Stimulated activated CD8-positive, alpha-beta memory T cell treated with anti-CD3 and anti-CD28 coated beads, Interleukin-2, amount 100 ng/mL, for 48 hours (primary cell): Measurements from ENCODE around the gene RCN1.
"Not testable (repeated sequence)": the region's sequence is repeated elsewhere in the genome, so short reads cannot be mapped to it uniquely, and the experiment has no call there.

Experiments used
- DNase-seq, 2 donors: peaks; one replicate each; pipeline ENCODE4 v3.0.0-alpha.2; 2020; ENCODE audit warnings: low read depth in 2 of 2

RCN1 gene

DNA sequence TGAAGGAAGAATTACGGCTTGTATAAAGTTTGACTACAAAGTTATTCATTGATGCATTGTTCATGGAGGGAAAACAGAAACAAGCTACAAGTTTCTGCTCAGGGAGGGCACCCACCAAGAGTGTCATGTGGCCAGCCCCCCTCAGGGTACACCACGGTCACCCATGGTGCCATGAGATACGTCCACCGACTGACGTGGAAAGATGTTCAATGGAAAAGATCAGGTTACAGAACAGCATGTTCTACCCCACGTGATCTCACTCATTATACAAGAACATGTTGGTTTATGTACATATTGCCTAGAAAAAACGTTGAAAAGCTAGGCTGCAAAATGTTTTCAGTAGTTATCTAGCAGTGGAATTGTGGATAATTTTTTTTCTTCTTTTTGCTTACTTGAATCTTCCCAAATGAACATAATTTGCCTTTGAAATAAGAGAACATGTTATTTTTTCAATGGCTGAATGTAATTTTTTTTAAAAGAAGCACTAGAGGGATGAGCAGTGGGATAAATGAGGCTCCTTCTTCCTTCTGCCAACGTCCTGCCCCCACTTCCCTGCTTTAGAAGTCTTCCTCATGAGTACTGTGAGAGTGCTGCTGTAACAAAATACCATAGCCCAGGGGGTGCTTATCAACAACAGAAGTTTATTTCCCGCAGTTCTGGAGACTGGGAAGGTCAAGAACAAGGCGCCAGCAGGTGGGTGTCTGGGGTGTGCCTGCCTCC is 22.5 kb downstream of the RCN1 start:
- DNase-seq, result no peak

DNA sequence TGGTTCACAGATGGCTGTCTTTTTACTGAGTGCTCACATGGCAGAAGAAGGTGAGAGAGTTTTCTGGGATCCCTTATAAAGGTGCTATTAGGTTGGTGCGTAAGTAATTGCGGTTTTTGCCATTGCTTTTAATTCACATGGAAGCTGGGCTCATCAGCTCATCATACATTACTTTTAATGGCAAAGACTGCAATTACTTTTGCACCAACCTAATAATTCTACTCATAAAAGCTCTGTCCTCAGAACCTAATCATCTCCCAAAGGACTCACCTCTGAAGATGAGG is 23.0 kb downstream of the RCN1 start:
- no peak for DNase-seq

DNA sequence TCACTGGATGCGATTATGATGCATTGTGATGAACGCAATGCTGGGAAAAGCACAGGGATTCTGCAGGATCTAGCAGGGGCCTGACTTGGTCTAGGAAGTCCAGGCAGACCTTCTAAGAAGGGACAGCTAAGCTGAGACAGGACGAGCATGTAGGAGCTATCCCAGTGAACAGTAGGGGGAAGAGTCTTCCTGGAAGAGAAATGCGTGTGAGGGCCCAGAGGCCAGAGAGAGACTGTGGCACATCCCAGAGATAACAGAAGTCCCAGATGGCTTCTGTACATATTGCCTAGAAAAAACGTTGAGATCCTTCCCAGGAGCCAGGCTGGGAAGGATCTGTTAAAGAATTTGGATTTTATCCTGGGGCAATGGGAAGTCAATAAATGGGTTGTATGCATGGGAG is 24.6 kb downstream of the RCN1 start:
- DNase-seq, result no peak

DNA sequence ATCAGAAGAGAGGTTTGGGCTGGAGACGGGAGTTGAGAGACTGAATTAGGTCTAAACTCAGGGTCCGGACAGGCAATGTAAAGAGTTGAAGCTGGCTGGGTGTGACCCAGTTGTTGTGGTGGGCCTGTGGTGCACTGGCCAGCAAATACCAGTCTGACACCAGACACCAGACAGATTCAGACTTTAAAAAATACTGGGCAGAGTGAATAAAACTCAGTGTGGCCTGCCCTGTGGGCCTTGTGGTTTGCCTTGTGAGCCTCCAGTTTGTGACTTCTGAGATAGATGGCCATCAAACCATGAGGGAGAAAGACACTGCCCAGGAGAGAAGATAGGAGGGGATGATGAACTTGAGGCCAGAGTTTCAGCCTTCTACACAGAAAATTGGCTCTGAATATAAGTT is 25.8 kb downstream of the RCN1 start:
- DNase-seq, result no peak

DNA sequence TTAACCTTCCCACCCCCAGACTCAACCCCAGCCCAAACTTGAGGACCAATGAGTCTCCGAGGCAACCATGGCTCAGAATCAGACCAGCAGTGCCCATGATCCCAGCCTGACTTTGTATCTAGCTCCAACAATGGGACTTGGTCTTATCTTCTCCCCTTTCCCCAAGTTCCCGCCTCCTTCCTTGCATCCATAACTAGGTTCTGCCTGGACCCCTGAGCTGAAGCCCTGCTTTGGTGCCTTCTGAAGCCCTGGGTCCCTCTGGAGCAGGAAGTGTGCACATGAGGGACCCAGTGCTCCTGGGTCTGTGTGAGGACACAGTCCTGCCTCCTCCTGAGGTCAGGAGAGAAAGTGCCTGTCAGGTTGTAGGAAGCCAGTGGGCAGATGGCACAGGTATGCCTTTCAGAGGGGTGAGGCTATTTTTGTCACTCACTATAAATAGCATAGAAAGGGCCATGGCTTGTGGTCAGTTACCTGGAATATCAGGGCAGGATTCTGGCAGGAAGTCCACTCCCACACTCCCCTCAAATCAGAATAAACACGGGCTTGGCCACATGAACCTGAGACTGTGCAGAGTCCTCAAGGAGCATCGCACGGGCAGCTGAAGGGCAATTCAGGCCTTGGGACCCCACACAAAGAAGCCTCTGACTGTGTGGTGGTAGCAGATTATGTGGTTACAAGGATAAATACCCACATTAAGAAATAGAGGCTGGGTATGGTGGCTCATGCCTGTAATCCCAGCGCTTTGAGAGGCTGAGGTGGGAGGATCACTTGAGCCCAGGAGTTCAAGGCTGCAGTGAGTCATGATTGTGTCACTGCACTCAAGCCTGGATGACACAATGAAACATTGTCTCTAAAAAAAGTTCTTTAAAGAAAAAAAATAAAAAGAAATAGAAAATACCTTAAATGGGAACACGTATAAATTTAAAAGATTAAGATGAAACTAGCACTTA is 27.4 kb downstream of the RCN1 start:
- no peak for DNase-seq

DNA sequence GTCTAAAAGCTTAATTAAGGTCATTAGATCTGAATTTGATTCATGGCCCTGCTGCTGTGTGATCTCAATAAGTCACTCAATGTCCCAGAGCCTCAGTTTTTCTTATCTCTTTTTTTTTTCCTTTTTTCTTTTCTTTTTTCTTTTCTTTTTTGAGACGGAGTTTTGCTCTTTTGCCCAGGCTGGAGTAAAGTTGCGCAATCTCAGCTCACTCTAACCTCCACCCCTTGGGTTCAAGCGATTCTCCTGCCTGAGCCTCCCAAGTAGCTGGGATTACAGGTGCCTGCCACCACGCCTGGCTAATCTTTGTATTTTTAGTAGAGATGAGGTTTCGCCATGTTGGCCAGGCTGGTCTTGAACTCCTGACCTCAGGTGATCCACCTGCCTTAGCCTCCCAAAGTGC is 28.3 kb downstream of the RCN1 start:
- DNase-seq, result not testable (repeated sequence)

DNA sequence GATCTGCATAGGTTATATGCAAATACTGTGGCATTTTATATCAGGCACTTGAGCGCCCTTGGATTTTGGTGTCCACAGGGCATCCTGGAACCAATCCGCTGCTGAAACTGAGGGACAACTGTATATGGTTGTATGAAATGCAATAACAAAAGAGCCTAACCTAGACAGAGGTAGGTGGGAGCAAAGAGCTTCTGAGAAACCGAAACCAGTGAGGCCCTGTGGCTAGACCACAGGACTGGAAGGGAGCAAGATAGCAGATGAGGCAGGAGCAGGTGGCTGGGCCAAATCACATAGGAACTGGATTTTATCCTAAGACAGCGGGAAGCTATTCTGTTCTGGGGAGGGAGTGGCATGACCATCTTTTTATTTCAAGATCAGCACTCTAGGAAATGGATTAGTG is 30.1 kb downstream of the RCN1 start:
- no peak for DNase-seq

DNA sequence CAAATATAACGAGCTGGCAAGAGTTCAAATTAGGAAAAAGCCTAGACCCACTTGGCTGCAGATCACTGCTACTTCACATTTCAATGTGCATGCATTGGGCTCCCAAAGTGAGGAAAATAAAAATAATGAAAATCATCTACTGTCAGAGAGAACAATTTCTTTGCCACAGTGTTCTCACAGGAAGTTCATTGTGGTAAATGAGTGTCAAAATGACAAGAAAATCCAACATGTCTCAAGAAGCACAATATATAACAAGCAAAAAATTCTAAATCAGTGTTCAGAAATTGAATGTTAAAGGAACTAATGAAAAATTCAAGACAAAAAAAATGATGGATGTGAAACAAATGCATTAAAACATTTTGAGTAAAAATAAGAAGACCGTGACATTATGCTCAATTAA is 31.3 kb downstream of the RCN1 start:
- DNase-seq, result no peak

DNA sequence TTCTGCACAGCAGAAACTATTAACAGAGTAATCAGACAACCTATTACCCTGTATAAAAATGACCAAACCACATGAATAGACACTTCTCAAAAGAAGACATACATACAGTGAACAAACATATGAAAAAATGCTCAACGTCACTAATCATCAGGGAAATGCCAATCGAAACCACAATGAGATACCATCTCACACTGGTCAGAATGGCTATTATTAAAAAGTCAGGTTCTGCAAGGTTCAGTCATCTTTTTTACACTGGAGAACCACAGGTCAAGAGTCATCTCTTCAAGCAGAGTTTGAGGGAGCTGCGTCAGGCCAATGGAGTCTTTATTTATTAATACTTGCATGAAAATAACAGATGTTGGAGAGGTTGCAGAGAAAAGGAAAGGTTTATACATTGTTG is 40.4 kb downstream of the RCN1 start:
- DNase-seq, result no peak

DNA sequence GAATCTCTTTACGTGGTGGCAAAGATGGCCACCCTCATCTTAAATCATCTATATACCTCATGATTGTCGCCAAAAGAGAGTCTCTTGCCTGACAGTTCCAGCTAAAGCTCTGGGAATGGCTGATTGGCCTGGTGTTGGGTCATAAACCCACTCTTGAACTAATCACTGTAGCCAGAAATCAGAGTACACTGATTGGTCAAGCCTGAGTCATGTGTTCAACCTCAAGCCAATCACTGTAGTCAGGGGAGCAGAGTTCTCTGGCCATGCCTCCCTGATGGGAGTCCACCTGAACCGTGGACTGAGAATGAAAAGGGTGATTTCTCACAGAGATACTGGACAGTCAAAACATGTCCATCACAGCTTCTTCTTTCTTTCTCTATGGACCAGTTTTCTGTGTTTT is 45.8 kb downstream of the RCN1 start:
- DNase-seq, result no peak

DNA sequence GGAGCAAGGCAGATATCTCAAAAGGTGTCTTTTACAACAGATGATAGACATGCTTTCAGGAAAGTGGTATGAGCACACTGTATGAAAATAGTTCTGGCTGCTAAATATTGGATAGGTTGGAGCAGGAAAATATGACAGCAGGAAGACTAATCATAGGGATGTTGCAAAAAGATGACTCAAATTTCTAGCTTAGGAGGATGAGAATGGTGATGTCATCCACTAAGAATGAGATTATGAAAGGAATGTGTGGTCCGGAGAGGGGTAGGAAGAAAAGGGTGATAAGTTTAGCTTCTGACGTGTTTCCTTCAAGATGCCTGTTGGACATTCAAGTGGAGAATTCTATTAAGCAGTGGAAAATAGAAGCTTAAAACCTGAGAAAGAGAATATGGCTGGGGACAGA is 46.4 kb downstream of the RCN1 start:
- DNase-seq, result no peak

DNA sequence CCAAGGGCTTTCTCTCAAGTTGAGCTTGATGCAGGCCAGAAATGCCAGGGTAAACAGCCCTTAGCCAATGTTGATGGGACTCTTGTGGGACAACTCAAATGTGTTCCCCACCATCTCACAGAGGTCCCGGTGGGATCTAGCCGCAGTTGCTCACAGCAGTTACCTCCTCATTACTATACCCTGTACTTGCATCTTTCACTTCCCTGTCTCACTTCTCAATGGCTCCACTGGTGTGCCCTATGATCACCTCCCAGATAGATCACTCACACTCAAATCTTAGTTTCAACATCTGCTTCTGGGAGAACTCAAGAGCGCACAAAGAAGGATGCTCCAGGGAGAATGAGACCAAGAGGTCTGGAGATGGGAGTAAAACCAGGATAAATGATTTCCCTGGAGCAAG is 47.0 kb downstream of the RCN1 start:
- DNase-seq, result no peak

DNA sequence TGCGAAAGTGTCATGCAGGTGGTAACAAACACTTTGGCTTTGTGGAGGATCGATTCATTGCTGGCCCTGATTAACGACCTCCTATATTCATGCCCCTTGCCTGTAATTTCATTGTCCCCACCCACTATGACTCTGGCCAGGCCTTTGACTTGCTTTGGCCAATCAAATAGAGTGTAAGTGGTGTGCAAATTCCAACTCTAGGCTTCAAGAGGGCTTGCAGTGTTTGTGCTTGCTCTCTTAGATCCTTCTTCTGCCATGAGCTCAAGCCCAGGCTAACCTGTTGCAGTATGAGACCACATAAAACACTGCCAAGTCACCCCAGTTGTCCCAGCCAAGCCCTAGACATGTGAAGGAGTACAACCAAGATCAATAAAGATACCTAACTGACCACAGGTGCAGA is 48.0 kb downstream of the RCN1 start:
- DNase-seq, result no peak

DNA sequence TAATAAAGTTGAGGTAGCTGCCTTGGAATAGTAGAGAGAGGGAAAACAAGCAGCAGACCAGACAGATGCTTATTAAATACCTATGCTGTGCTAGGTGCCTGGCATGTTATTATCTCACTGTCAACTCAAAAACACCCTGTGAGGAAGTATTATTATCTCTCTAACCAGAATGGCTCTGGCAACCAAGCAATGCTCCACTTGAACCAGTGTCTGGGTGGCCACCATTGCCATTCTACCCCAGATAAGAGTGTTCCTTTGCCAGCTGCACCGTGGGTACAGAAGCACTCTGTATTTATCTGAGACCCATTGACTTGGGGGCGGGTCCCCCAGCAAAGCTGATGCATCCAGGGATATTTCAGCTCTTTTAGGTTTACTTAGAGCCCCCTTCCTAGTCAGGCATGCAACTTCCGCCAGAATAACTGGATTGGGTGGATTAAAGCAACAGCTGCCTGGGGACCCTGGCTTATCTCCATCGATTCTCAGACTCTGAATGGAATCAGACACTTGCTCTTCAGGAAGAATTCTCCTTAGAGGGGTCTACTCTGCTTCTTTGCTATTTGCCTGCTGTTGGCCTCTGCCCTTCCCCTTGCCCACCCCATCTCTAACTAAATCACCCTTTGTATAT is 49.1 kb downstream of the RCN1 start:
- no peak for DNase-seq

DNA sequence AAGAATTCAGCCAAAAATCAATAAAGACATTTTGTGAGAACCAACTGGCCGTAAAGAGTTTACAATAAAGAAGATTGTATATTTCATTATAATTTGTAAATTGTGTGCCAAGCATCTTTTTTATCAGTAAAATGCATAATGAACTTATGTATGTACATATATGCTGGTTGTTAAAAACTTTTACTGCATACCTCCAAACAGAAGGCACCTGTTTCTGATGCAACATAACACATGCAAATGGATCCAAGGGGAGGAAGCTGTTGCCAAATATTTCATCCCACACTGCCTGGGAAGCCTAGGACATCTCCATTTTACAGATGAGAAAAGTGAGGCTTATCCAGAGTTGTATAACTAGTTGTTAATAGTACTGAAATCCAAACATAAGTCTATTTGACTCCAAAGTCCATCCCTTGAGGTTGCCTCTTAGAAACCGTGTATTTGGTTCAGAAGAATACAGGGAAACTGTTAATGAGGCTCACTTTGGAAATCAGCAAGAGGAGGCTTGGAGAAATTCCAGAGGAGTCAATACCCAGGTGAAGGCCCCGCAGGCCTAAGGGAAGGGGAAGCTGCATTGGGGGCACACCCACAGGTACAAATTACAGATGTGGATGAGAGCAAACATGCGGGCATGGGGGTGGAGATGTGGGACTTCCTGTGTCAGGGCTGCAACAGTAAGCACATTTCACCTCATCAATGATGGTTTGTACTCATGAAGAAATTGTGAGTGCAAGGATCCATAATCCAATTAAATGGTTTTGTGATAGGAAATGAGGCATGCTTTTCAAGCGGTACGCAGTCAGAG is 51.1 kb downstream of the RCN1 start:
- no peak for DNase-seq

DNA sequence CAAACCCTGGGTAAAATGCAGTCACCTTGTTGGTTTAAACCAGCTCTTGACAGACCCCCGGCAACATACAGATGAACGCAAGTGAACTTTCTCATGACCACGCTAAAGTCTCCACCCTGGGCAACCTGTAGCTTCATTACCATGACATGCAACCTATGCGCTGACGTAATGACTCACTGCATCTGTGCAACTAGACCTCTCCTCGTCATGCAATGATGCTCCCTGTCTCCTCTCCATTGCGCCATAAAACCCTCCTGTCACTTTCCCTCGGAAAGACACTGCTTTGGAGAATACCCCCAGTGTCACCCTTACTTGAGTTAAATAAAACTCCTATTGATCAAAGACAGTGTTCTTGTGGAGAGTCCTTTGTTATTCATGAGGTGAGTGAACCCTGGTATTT is 52.5 kb downstream of the RCN1 start:
- DNase-seq, result no peak

DNA sequence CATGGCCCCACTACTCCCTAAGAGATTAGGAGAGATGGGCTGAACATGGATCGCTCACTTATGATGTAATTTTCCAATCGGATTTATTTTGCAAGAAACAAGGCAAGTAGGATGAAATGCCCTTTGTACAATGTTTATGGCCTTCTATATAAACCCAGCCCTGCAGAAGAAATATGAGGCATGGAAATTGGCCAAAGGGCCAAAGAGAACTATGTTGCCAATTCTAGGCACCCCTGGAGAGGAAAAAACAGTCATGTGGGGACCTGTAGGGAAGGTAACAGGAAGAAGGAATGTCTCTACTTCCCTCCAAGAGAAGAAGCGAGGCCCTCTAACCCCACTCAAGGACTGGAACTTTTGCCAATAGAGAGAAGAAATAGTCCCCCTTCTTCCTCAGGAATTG is 54.4 kb downstream of the RCN1 start:
- no peak for DNase-seq

DNA sequence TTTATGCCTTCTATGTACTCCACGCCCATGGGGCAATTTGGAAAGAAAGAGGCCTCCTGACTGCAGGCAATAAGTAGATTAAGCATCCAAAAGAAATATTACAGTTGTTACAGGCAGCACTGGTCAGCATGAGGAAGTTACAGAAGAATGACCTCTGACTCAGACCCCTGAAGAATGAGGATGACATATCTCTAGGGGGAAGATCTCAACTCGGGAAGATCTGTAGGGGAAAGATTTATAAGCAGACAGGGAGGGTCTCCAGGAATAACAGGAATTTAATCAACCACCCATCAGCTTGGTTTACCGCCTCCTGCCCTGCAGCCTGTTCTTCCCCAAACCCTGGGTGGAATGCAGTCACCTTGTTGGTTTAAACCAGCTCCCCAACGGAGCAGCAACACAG is 58.0 kb downstream of the RCN1 start:
- DNase-seq, result no peak

DNA sequence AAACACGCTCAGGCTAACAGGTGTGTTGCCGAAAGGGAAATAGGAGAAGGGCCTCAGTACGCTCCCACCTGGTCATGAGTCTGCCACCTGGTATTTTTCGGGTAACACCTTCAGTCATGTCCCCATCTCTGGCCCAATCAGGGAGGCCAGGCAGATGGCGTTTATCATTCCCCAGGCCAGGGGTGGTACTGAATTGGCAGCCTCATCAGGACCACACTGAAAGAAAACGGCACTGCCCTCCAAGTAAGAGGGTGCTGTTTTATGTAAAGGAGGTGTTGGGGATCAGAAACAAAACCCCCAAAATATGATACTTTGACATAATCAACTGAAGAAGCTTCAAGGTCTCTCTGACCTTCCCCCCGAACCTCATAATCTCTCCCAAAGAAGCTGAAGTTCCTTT is 58.9 kb downstream of the RCN1 start:
- no peak for DNase-seq

DNA sequence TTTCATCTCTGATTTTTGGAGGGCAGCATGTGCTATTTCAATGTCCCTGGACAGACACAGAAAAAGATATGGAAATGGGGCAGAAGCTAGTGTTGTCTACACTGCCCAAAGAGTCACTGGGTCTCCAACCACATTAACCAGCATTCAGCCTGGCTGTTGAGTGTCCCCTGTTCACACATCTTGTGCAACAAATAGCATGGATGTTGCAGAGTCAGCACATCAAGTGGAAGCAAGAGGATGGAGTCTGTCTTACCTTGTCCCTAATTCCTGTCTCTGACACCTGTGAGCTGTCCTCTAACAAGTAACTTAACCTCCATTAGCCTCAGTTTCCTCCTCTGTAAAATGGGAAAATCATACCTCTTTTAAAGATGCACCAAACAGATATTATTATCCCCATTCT is 60.2 kb downstream of the RCN1 start:
- no peak for DNase-seq

DNA sequence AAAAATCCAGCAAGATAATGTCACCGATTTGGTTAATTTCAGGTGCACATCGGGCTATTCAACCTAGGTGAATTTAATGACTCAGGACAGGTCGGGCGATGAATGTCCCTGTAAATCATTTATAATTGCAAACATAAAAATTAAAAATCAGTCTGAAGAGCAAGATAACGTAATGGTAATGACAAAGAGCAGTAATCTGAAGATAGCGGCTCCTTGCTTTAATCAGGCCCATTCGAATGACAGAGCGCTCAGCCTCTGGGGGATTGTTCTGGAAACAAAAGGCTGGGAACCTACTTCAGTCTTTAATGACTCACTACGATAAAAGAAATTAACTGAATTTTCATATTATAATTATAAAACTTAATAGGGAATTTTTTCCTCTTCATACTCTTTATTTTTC is 61.3 kb downstream of the RCN1 start:
- DNase-seq, result no peak

DNA sequence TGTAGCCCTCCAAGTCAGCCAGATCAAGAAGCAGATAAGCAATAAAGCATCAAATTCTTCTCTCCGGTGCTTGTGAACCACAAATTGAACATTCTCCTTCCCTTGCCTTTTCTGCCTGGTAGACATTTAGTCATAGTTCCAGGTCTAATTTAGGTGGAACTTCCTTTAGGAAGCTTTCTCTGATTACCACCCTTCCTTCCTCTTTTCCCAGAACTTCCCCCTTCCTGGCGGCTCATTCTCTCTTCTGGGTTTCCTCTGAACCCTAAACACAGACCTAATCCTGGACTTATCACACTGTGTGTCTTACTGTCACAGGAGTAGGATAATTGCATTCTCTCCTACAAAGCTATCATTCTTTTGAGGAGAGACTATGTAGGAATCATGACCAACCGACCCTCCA is 61.9 kb downstream of the RCN1 start:
- DNase-seq, result no peak
